ENCODE measurements around the gene INPP4A. TPM values are rescaled to one million over a fixed set of nuclear protein-coding genes. Genes with fewer than 3 reads are reported as not detected.

INPP4A gene
- total RNA-seq, 1 donor from 2014 or later = 32.4 TPM

DNA sequence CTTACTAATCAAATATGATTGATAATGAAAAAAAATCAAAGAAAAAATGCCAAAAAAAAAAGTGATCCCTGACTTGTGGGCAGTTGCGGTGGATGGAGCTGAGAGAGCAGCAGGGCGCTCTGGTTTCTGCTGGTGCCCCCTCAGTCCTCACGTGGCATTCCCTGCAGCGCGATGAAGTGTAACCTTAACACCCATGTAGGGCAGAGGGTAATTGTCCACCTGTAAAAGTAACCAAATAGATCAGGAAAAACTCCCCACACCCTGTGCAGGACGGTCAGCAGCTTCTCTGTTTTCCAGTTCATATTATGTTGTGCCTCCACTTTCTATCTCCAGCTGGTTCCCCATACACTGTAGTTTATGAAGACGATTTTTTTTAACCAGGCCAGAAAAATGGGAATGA lies 138.6 kb downstream of the INPP4A start:
- no peak overlapping the region for H3K27ac Mint-ChIP-seq (ENCODE audit: unreplicated experiment)
- H3K4me1 Mint-ChIP-seq = no peaks in the 10 kb centered on the region
- TF ChIP-seq, protein P1, sequence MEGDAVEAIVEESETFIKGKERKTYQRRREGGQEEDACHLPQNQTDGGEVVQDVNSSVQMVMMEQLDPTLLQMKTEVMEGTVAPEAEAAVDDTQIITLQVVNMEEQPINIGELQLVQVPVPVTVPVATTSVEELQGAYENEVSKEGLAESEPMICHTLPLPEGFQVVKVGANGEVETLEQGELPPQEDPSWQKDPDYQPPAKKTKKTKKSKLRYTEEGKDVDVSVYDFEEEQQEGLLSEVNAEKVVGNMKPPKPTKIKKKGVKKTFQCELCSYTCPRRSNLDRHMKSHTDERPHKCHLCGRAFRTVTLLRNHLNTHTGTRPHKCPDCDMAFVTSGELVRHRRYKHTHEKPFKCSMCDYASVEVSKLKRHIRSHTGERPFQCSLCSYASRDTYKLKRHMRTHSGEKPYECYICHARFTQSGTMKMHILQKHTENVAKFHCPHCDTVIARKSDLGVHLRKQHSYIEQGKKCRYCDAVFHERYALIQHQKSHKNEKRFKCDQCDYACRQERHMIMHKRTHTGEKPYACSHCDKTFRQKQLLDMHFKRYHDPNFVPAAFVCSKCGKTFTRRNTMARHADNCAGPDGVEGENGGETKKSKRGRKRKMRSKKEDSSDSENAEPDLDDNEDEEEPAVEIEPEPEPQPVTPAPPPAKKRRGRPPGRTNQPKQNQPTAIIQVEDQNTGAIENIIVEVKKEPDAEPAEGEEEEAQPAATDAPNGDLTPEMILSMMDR (conservative IDR thresholded peaks at IDR 0.05) = no peak
- H3K9me3 Mint-ChIP-seq = no peaks in the 10 kb centered on the region
- no peaks in the 10 kb centered on the region for H3K27me3 Mint-ChIP-seq (ENCODE audit: low read depth)
- H3K4me3 Mint-ChIP-seq = no peak overlapping the region
- no peaks in the 10 kb centered on the region for H3K36me3 Mint-ChIP-seq (ENCODE audit: low read depth)
- DNase-seq (ENCODE audit: low read depth, low spot score) = no peak

DNA sequence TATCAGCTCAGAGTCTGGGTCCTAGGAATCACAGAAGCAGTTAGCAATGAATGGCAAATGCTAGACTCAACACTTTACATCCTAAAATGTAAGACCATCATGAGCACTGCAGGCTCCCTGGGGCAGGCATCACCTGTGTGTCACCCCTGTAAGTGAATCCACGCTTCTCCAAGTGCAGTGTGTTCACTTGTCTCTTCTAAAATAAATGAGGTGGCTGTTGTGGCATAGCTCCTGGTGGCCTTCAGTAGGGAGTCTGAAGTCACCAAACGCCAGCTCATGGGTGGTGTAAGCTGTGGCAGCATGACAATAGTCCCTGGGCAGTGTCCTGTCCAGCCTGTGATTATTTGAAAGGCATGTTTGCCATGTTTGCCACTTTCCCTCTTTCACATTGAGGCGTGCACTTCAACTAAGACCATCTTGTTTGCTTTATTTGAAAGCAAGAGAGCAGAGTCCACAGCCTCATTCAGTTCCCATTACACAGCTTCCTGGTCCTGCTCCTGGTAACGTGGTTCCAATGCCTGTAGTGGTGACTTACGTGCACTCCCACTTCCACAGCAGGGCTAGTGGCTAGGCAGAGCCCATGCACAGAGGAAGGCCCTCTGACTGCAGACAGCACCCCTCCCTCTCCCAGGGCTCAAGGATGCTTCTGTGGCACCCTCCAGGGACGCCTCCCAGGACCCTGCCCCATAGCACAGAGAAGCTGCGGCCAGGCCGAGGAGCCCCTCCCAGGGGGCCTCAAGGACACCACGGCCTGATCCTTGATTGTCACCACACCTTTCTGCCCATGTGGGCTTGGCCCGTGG lies 139.4 kb downstream of the INPP4A start:
- H3K4me3 Mint-ChIP-seq = no peak overlapping the region
- no peak overlapping the region for H3K27ac Mint-ChIP-seq (ENCODE audit: unreplicated experiment)
- H3K27me3 Mint-ChIP-seq (ENCODE audit: low read depth) = no peaks in the 10 kb centered on the region
- no peaks in the 10 kb centered on the region for H3K36me3 Mint-ChIP-seq (ENCODE audit: low read depth)
- H3K9me3 Mint-ChIP-seq = no peaks in the 10 kb centered on the region
- H3K4me1 Mint-ChIP-seq = no peaks in the 10 kb centered on the region
- TF ChIP-seq, protein P1 (conservative IDR thresholded peaks at IDR 0.05) = no peak
- DNase-seq (ENCODE audit: low read depth, low spot score) = no peak

DNA sequence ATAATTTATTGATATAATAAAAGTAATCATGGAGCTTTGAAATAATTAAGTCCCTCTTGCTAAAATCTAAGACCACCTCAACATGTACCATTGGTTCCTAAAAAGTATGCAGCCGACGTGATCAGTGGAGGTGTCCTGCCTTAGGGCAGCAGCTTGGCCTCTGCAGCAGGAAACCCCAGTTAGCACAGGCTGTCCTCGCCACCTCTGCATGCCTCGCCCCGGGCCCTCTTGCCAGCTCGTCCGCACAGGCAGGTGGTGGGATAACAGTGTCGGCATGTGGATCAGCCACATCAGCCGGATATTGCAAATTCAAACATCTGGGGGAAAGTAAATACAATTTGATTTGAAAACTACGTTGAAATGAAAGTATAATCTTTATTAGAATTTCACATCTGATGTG lies 140.7 kb downstream of the INPP4A start:
- H3K9me3 Mint-ChIP-seq = no peaks in the 10 kb centered on the region
- no peaks in the 10 kb centered on the region for H3K27me3 Mint-ChIP-seq (ENCODE audit: low read depth)
- H3K4me1 Mint-ChIP-seq = no peaks in the 10 kb centered on the region
- DNase-seq (ENCODE audit: low read depth, low spot score) = no peak
- no peak overlapping the region for H3K4me3 Mint-ChIP-seq
- no peaks in the 10 kb centered on the region for H3K36me3 Mint-ChIP-seq (ENCODE audit: low read depth)
- H3K27ac Mint-ChIP-seq (ENCODE audit: unreplicated experiment) = no peak overlapping the region
- TF ChIP-seq, protein P1 (conservative IDR thresholded peaks at IDR 0.05) = no peak

DNA sequence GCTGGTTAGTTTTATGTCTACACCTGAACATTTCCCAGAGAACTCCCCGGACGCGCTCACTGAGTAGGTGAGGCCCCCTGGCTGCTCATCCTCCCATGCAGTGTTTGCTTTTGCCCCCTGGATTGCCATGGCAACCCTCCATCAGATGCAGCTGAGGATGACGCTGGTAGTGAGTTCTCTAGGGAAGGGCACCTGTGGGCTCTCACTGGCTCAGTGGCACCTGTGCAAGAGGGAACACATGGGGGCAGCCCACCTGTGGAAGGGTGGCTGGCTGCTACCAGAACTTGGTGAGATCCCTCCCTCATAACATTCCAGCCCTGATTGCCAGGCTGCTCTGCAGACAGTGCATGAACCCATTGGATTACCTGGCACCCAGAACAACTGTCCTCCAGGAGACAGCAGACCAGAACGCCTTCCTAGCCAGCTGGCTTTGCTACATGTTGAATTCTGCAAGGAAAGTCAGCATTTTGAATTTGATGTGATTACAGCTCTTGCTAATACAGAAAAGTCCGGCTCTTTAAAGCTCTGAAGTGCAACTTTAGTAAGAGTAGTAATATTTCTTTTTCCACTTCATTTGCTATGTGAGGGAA lies 142.0 kb downstream of the INPP4A start:
- Mint-ChIP-seq H3K4me1 (no peaks in the 10 kb centered on the region), H3K27ac (ENCODE audit: unreplicated experiment) (no peak overlapping the region), H3K4me3 (no peak overlapping the region), H3K36me3 (ENCODE audit: low read depth) (no peaks in the 10 kb centered on the region), H3K27me3 (ENCODE audit: low read depth) (no peaks in the 10 kb centered on the region), H3K9me3 (no peaks in the 10 kb centered on the region)
- TF ChIP-seq, protein P1 (conservative IDR thresholded peaks at IDR 0.05) = no peak
- DNase-seq (ENCODE audit: low read depth, low spot score) = no peak

DNA sequence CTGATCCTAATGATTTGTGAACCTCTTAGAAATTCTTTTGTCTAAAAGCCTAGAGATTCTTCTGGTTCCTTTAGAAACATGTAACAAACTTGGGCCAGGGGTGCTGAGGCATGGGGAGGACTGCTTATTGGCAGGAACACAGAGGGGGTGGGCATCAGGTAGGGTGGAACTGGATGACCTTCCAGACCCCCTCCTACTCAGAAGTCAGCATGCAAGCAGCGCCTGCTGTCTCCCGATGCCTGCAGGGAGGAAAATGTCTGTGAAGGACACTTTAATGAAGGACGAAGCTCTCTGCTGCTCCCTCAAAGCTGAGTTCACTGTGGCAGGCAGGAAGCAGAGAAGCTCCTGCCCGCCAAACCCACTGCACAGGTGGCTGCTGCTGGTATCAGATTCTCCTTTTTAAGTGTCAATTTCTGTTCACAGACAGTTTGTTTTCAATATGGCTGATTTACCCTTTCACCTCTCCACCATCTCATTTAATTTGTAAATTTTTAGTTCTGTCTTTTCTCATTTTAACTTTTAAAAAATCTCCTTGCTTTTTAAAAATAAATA lies 144.3 kb downstream of the INPP4A start:
- Mint-ChIP-seq H3K27me3 (ENCODE audit: low read depth) (no peaks in the 10 kb centered on the region), H3K4me3 (no peak overlapping the region), H3K36me3 (ENCODE audit: low read depth) (peaks cover 8% of the 10 kb centered on the region), H3K4me1 (no peaks in the 10 kb centered on the region), H3K27ac (ENCODE audit: unreplicated experiment) (no peak overlapping the region), H3K9me3 (peaks cover 1% of the 10 kb centered on the region)
- no peak for DNase-seq (ENCODE audit: low read depth, low spot score)
- TF ChIP-seq, protein P1 (conservative IDR thresholded peaks at IDR 0.05) = no peak

Data from neural crest cell (in vitro differentiated cells).